Astrocyte of the spinal cord (primary cell): ENCODE data around the gene HIF3A.
A peak's percentile ranks its signal among the peaks of the same experiment; 100 is the strongest.
"Not testable (repeated sequence)": the region's sequence is repeated elsewhere in the genome, so short reads cannot be mapped to it uniquely, and the experiment has no call there.

ENCODE experiments used
- DNase-seq: peaks from one replicate; pipeline ENCODE4 v3.0.0; 2011; ENCODE audit warnings: low read depth, low spot score
- H3K4me3 ChIP-seq: 2 replicates; pipeline ENCODE4 v1.5.1; 2011; ENCODE audit warnings: low read depth, mild to moderate bottlenecking, low read length, moderate library complexity
- in situ Hi-C: cut with HindIII; loops from 2 replicates; pipeline ENCODE4 v1.10.0; 2017; ENCODE audit warnings: low sequenced_read_pairs
- TF ChIP-seq, protein P1 (sequence below): IDR thresholded peaks from 2 replicates; pipeline ENCODE4 v1.5.1; 2012; ENCODE audit warnings: low read depth, mild to moderate bottlenecking, low read length, inconsistent platforms

Gene HIF3A

DNA sequence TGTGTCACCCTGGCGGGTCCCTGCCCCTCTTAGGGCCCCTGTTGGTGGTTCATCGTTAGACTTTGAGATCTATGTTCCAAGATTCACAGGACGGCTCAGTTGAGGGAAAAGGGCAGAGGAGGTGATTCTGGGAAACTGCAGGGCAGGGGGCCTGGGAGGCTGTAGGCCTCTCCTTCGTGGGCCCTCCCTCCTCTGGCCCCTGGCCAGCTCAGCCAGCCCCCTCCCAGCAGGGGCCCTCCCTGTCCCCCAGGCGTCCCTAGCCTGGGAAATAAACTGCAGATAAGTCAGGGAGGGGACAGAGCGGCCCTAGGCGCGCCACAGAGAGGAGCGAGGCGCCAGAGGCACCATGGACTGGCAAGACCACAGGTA is 6.5 kb downstream of the HIF3A start:
- DNase-seq = no peak
- in situ Hi-C loops = no loop called here
- H3K4me3 ChIP-seq = no peak overlapping the region
- TF ChIP-seq, protein P1, sequence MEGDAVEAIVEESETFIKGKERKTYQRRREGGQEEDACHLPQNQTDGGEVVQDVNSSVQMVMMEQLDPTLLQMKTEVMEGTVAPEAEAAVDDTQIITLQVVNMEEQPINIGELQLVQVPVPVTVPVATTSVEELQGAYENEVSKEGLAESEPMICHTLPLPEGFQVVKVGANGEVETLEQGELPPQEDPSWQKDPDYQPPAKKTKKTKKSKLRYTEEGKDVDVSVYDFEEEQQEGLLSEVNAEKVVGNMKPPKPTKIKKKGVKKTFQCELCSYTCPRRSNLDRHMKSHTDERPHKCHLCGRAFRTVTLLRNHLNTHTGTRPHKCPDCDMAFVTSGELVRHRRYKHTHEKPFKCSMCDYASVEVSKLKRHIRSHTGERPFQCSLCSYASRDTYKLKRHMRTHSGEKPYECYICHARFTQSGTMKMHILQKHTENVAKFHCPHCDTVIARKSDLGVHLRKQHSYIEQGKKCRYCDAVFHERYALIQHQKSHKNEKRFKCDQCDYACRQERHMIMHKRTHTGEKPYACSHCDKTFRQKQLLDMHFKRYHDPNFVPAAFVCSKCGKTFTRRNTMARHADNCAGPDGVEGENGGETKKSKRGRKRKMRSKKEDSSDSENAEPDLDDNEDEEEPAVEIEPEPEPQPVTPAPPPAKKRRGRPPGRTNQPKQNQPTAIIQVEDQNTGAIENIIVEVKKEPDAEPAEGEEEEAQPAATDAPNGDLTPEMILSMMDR = no peak

DNA sequence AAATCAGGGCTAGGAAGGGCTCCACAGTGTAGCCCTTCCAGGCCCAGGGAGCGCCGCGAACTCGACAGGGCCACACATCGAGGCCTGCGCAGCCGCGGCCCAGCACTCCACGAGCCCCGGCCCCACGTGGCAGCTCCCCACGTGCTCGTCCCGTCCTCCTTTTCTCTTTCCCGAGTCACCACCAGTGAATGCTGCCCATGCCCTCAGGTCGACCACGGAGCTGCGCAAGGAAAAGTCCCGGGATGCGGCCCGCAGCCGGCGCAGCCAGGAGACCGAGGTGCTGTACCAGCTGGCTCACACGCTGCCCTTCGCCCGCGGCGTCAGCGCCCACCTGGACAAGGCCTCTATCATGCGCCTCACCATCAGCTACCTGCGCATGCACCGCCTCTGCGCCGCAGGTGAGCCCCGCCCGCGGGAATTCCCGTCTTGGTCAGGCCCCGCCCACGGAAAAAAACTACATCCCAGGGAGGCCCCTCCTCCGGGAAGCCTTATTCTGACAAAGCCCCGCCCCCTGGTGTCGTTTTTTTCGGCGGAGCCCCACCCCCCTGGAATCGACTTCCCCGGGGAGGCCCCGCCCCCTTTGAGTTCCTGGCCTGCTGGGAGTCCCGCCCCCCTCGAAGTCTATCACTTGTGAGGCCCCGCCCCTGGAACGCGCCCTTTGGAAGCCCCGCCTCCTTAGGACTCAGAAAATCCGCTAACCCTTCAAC is 7.0 kb downstream of the HIF3A start:
- TF ChIP-seq, protein P1 = no peak
- DNase-seq = peak; percentile 53
- in situ Hi-C loops = no loop called here
- no peak overlapping the region for H3K4me3 ChIP-seq

DNA sequence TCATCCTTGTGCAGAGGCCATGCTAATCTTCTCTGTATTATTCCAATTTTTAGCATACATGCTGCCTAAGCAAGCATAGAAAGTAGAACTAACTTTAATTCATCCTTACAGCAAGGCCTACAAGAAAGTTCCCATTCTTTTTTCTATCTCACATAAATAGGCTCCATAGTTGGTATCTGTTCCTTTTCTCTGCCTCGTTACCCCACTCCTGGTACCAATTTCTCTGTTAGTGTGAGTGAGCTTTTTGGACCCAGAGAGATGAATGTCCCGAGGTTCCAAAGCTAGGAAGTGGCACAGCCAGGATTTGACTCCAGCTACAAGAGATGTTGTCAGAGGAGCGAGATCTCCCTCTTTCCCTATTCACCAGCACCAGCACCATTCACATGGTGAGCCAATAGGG is 9.7 kb downstream of the HIF3A start:
- in situ Hi-C loops = no loop called here
- DNase-seq = no peak
- TF ChIP-seq, protein P1 = no peak
- H3K4me3 ChIP-seq = no peak overlapping the region

DNA sequence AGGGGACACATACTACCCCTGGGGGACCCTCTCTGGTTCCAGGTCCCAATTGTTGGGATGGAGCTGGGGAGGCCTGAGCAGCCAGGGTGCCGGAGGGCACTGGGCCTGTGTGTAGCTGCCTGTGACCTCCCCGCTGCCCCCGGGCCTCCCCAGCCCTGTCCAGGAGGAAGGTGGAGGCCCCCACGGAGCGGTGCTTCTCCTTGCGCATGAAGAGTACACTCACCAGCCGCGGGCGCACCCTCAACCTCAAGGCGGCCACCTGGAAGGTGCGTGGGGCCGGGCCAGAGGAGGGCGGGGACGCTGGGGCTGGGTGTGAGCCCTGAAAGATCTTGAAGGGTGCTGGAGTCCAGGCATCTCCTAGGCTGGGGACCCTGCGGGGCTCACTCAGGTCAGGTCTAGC is 11.7 kb downstream of the HIF3A start:
- H3K4me3 ChIP-seq = no peak overlapping the region
- no peak for DNase-seq
- in situ Hi-C loops = no loop called here
- TF ChIP-seq, protein P1 = no peak

DNA sequence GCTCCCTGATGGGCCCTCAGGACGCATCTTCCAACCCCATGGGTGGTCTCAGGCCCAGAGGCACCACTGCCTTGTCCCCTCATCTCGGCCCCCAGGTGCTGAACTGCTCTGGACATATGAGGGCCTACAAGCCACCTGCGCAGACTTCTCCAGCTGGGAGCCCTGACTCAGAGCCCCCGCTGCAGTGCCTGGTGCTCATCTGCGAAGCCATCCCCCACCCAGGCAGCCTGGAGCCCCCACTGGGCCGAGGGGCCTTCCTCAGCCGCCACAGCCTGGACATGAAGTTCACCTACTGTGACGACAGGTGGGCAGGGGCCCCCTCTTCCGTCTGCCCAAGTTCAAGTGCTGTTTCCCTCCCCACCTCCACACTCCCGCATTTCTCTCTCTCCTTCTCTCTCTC is 12.2 kb downstream of the HIF3A start:
- no peak overlapping the region for H3K4me3 ChIP-seq
- TF ChIP-seq, protein P1 = no peak
- in situ Hi-C loops = no loop called here
- no peak for DNase-seq

DNA sequence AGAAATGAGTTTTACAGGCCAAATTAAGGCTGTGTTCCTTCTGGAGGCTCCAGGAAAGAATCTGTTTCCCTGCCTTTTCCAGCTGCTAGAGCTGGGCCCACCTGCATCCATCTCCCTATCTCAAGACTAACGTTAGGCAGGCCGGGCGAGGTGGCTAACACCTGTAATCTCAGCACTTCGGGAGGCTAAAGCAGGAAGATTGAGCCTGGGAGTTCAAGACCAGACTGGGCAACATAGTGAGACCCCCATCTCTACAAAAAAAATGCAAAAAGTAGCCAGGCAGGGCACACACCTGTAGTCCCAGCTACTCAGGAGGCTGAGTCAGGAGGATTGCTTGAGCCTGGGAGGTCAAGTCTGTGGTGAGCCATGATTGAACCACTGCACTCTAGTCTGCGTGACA is 14.6 kb downstream of the HIF3A start:
- TF ChIP-seq, protein P1 = no peak

DNA sequence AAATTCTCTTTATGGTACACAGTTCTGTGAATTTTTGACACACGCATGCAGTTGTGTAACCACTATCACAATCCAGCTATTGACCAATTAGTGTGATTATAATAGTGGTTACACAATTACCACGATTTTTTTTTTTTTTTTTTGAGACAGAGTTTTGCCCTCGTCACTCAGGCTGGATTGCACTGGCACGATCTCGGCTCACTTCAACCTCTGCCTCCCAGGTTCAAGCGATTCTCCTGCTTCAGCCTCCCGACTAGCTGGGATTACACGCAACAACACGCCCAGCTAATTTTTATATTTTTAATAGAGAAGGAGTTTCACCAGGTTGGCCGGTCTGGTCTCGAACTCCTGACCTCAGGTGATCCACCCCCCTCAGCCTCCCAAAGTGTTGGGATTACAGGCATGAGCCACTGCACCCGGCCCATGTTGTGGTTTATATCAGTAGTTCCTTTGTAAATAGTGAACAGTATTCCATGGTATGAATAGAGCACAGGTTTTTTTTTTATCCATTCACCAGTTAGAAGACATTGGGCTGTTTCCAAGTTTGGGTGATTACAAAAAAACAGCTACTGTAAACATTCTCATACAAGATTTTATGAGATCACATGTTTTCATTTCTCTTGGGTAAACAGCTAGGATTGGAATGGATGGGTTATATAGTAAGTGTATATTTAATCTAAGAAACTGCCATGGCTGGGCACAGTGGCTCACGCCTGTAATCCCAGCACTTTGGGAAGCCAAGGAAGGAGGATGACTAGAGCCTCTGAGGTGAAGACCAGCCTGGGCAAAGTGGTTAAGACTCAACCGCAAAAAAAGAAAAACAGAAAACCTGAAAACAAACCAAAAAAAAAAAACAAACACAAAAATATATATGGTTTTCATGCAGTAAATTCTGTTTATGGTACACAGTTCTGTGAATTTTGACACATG is 17.0 kb downstream of the HIF3A start:
- in situ Hi-C loops, H3K4me3 ChIP-seq, DNase-seq: not testable (repeated sequence)

More for the DNA sequence above, 14.6 kb downstream of the HIF3A start:
- in situ Hi-C loops = no loop called here
- no peak for DNase-seq
- H3K4me3 ChIP-seq = no peak overlapping the region
